Mucosa of stomach (tissue), 1 donor: ENCODE data around the gene SERINC2.
A peak's percentile ranks its signal among the peaks of the same experiment; 100 is the strongest.
"Not testable (repeated sequence)": the region's sequence is repeated elsewhere in the genome, so short reads cannot be mapped to it uniquely, and the experiment has no call there.

Experiments used
- H3K27me3 ChIP-seq: one replicate; pipeline ENCODE4 v1.7.0; 2013; ENCODE audit warnings: mild to moderate bottlenecking, low read length; ENCODE audit not compliant: control insufficient read depth, insufficient read depth
- H3K36me3 ChIP-seq: one replicate; pipeline ENCODE4 v1.7.0; 2013; ENCODE audit warnings: low read length; ENCODE audit not compliant: control insufficient read depth, insufficient read depth
- H3K4me1 ChIP-seq: one replicate; pipeline ENCODE4 v1.7.0; 2013; ENCODE audit warnings: mild to moderate bottlenecking, low read length; ENCODE audit not compliant: control insufficient read depth, insufficient read depth
- H3K4me3 ChIP-seq: one replicate; pipeline ENCODE4 v1.7.0; 2013; ENCODE audit warnings: low read length
- H3K9ac ChIP-seq: one replicate; pipeline ENCODE4 v1.7.0; 2013; ENCODE audit warnings: mild to moderate bottlenecking, low read length, moderate library complexity
- H3K9me3 ChIP-seq: one replicate; pipeline ENCODE4 v1.7.0; 2013; ENCODE audit warnings: mild to moderate bottlenecking, low read length, moderate library complexity; ENCODE audit not compliant: control insufficient read depth
- donor health status: Pancreatic carcinoma.

The SERINC2 gene

DNA sequence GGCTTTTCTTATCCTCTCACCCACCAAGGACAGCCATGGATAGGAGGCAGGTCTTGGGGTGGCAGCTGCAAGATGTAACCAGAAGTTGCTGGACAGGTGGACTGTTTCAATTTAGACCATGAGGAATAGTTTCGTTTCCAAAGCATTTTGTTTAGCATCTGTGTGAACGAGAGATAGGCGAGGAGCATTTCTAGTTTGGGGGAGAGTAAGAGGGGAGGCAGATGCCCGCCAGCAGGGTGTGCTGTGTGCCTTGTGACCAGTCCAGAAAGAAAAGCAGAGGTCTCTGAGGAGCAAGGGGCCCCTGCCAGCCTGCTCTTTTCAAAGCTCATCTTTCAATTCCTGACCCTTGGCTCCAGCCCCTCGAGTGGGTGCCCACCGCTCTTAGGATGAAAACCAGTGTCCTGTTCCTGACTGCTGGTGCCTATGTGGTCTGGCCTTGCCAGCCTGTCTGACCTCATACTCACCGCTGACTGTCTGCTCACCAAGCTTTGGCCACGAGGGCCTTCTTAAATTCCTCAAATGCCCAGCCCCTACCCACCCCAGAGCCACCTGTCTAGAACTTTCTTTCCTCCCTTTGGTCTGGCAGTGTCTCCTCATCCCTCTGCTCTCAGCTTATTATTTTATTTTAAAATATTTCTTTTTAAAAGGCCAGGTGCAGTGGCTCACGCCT is 8.5 kb downstream of the SERINC2 start:
- no peaks in the 10 kb centered on the region for H3K27me3 ChIP-seq
- H3K36me3 ChIP-seq: peaks cover 9% of the 10 kb centered on the region
- peaks cover 46% of the 10 kb centered on the region for H3K4me1 ChIP-seq
- no peak overlapping the region for H3K4me3 ChIP-seq
- H3K9ac ChIP-seq: no peak overlapping the region
- no peaks in the 10 kb centered on the region for H3K9me3 ChIP-seq

DNA sequence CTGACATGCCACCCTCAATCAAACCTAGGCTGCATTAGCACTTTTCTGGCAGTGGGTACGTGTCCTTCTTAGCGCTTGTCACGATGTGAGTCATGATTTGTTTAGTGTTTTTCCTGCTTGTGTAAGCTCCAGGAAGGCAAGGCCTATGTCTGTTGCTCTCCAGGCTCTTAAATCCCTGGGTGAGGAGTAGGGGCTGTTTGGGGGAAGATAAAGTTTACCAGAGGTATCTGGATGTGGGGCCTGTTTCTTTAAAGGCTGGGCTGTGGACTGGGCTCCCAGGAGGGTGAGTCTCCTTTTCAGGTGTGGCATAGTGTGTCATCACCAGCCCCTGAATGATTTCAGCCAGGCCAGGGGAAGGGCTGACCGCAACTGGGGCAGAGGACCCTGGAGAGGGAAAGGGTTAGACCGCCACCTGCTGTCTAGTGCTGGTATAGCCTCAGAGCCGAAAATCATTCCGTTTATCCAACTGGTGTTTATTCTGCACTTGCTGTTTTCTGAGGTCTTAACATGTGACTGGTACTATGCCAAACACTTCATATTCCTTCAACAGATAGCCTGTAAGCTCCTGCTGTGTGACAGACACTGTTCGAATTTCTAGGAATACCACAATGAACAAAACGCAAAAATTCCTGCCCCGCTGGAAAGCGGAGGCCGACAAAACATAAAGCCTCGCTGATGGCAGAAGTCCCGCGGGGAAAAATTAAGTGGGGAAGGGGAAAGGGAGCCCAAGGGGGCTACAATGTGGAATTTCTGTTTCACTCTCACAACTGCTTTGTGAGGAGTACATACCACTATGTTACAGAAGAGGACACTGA is 9.7 kb downstream of the SERINC2 start:
- Histone ChIP-seq H3K9me3 (no peaks in the 10 kb centered on the region), H3K9ac (peak overlapping the region; percentile 52), H3K36me3 (peaks cover 9% of the 10 kb centered on the region), H3K4me1 (peaks cover 48% of the 10 kb centered on the region), H3K4me3 (no peak overlapping the region), H3K27me3 (no peaks in the 10 kb centered on the region)

DNA sequence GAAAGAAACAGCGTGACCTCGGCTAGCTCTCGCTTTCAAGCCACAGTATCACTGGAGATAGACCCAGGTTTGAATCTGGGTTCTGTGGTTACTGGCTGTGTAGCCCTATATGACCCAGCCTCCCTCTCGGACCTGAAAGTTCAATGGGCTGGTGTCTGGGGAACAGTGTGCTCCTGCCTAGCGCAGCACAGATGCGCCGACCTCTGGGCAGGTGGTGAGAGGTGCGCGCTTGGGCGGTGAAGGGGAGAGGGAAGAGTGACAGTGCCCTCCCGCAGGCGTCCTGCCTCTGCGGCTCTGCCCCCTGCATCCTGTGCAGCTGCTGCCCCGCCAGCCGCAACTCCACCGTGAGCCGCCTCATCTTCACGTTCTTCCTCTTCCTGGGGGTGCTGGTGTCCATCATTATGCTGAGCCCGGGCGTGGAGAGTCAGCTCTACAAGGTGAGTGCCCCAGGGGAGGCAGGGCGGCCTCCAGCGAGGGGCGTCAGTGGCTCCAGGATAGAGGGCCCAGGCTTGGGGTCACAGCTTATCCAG is 10.5 kb downstream of the SERINC2 start:
- Histone ChIP-seq H3K4me3 (no peak overlapping the region), H3K9me3 (no peaks in the 10 kb centered on the region), H3K27me3 (no peaks in the 10 kb centered on the region), H3K4me1 (peaks cover 48% of the 10 kb centered on the region), H3K36me3 (peaks cover 9% of the 10 kb centered on the region), H3K9ac (no peak overlapping the region)

DNA sequence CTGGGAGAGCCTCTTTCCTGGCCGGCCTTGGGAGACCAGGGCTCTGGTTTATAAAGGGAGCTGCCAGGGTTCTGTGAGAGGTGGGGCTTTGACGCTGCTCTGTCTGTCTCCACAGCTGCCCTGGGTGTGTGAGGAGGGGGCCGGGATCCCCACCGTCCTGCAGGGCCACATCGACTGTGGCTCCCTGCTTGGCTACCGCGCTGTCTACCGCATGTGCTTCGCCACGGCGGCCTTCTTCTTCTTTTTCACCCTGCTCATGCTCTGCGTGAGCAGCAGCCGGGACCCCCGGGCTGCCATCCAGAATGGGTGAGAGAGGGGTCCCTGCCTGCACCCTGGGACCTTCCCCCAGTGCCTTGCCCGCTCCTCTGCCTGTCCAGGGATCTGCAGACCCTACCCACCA is 11.6 kb downstream of the SERINC2 start:
- no peak overlapping the region for H3K9ac ChIP-seq
- no peaks in the 10 kb centered on the region for H3K27me3 ChIP-seq
- peaks cover 48% of the 10 kb centered on the region for H3K4me1 ChIP-seq
- peaks cover 9% of the 10 kb centered on the region for H3K36me3 ChIP-seq
- H3K9me3 ChIP-seq: no peaks in the 10 kb centered on the region
- H3K4me3 ChIP-seq: no peak overlapping the region

DNA sequence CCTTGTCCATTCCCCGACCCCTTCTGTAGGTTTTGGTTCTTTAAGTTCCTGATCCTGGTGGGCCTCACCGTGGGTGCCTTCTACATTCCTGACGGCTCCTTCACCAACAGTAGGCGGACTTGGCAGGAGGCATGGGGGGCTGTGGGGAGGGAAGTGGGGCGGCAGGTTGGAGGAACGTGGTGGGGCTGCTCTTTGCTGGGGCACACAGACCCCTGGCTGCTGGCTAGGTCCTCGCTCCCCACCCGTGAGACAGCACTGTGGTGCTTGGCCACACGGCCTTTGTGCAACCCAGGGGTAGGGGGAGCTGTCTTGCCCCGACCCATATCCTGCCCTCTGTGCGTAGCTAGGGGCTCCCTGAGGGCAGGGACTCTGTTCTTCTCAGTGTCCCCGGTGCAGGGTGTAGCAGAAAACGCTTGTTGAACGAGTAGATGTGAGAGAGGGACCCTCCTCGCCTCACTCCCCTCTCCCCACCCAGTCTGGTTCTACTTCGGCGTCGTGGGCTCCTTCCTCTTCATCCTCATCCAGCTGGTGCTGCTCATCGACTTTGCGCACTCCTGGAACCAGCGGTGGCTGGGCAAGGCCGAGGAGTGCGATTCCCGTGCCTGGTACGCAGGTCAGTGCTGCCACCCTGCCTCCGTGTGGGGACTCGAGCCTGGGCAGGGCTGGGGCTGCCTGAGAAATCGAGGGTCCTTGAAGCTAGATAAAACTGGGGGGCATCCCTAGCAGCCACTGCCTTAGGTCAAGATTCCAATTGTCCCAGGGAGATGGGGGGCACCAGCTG is 12.5 kb downstream of the SERINC2 start:
- Histone ChIP-seq H3K9me3 (no peaks in the 10 kb centered on the region), H3K4me3 (no peak overlapping the region), H3K9ac (peak overlapping the region; percentile 40), H3K27me3 (no peaks in the 10 kb centered on the region), H3K4me1 (peaks cover 48% of the 10 kb centered on the region), H3K36me3 (peaks cover 9% of the 10 kb centered on the region)

DNA sequence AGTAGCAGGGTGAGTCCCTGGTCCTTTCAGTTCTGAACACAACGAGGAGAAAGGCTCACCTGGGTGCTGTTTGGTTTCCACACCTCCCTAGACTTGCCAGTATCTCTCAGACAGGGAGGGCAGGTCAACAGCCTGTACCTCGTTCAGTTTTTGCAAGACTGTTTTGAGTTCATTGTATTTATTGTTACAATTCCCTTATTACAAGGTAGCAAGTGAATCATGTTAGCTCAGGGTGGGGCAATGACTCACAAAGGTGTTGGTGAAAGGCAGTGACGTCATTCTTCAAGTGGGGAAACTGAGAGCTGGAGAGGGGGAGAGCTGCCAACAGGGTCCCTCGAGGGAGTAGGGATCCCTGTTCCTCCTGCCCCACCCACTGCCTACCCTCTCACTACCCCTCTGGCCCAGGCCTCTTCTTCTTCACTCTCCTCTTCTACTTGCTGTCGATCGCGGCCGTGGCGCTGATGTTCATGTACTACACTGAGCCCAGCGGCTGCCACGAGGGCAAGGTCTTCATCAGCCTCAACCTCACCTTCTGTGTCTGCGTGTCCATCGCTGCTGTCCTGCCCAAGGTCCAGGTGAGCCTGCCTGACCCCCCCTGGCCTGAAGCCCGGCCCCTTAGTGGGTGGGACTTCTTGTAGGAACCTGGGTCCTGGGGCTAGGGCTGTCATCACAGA is 13.4 kb downstream of the SERINC2 start:
- Histone ChIP-seq H3K27me3 (no peaks in the 10 kb centered on the region), H3K36me3 (peaks cover 9% of the 10 kb centered on the region), H3K9me3 (no peaks in the 10 kb centered on the region), H3K9ac (peak overlapping the region; percentile 40), H3K4me3 (no peak overlapping the region), H3K4me1 (peaks cover 45% of the 10 kb centered on the region)

DNA sequence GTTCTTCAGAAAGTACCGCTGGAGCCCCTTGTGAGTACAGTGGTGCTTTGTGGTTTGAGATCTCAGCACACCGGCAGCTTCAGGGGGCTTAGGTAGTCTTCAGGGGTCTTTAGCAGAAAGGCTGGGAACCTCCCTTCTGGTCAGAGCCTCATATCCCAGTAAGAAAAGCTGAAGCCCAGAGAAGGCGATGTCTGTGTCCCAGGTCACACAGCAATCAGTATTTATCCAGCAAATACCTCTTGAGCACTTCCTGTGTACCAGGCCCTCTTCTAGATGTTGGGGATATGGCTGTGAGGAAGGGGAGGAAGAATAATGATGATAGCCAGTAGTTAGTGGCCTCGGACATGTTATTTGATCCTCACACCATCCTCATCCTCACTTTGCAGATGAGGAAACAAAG is 14.3 kb downstream of the SERINC2 start:
- H3K4me3 ChIP-seq: no peak overlapping the region
- peaks cover 40% of the 10 kb centered on the region for H3K4me1 ChIP-seq
- no peak overlapping the region for H3K9ac ChIP-seq
- peaks cover 9% of the 10 kb centered on the region for H3K36me3 ChIP-seq
- H3K27me3 ChIP-seq: no peaks in the 10 kb centered on the region
- H3K9me3 ChIP-seq: no peaks in the 10 kb centered on the region

DNA sequence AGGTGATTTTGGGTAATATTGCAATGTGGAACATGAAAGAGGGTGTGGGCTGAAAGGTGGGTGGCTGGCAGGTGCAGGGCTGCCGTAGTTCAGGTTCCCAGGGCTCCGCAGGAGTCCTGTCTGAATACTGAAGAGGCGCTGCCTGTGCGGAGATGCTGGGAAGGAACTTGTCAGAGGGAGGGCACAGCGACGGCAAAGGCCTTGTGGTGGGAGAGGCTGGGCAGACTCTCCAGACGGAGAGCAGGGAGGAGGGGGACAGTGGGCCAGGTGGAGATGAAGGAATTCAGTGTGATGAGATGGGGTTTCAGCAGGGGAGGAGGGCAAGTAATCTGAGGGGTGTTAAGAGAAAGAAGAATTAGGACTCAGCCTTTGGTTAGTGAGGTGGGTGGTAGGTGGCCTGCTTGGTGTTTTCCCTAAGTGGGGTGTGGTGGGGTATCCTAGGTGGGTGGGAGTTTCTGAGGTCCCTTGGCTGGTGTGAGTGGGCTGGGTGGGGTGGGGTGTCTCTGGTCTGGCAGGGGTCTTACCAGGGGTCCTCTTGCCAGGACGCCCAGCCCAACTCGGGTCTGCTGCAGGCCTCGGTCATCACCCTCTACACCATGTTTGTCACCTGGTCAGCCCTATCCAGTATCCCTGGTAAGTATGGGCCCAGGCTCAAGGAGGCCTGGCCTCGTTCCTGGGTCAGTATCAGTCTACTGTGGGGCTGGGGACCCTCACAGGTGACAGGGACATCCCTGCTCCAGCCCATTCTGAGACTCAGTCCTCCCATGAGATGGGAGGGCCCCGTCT is 15.6 kb downstream of the SERINC2 start:
- H3K27me3 ChIP-seq: no peaks in the 10 kb centered on the region
- peaks cover 14% of the 10 kb centered on the region for H3K36me3 ChIP-seq
- H3K9ac ChIP-seq: no peak overlapping the region
- H3K4me3 ChIP-seq: no peak overlapping the region
- no peaks in the 10 kb centered on the region for H3K9me3 ChIP-seq
- peaks cover 28% of the 10 kb centered on the region for H3K4me1 ChIP-seq

DNA sequence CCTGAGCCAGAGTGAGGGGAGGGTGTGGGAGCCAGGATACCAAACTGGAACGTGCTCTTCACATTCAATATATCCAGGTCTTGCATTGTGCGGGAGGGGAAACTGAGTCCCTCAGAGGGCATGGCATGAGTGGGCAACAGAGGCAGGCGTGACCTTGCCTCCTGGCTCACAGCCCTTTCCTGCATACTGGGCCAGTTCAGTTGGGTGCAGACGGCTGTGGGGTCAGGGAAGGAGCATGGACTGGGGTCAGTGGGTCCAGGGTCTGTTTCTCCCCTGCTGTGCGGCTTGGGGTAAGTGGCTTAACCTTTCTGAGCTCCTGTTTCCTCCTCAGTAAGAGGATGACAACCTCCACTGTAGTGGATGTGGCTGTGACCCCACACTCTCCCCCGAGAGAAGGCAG is 16.6 kb downstream of the SERINC2 start:
- no peak overlapping the region for H3K4me3 ChIP-seq
- H3K4me1 ChIP-seq: peaks cover 21% of the 10 kb centered on the region
- no peaks in the 10 kb centered on the region for H3K9me3 ChIP-seq
- H3K9ac ChIP-seq: no peak overlapping the region
- peaks cover 14% of the 10 kb centered on the region for H3K36me3 ChIP-seq
- H3K27me3 ChIP-seq: no peaks in the 10 kb centered on the region

DNA sequence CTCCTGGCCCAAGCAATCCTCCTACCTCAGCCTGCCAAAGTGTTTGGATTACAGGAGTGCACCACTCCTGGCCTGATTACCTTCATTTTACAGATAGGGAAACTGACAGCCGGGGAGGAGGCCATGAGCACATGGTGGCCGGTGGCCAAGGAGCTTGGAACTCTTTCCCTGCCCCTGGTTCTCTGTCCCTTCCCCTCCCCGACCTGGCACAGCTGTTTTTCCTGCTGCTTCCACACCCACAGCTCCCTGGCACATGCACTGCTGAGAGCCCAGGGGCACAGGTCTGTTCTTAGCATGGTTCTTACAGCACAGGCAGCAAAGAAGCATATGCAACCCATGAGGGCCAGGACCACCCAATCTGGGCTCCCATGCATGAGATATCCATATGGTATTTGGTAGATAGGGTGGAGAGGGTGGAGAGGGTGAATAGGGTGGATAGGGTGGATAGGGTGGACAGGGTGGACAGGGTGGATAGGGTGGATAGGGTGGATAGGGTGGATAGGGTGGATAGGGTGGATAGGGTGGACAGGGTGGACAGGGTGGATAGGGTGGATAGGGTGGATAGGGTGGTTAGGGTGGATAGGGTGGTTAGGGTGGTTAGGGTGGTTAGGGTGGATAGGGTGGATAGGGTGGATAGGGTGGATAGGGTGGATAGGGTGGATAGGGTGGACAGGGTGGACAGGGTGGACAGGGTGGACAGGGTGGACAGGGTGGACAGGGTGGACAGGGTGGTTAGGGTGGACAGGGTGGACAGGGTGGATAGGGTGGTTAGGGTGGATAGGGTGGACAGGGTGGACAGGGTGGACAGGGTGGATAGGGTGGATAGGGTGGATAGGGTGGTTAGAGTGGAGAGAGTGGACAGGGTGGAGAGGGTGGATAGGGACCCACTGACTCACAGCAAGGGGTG is 18.6 kb downstream of the SERINC2 start:
- not testable (repeated sequence) for H3K36me3 ChIP-seq, H3K27me3 ChIP-seq, H3K9ac ChIP-seq, H3K4me1 ChIP-seq, H3K4me3 ChIP-seq, H3K9me3 ChIP-seq
